GM12801 (cell line): ENCODE measurements around the gene ABCA4.

Experiments used
- TF ChIP-seq, protein P1 (sequence below): IDR thresholded peaks from one replicate; pipeline ENCODE4 v1.5.1; 2011; ENCODE audit warnings: control low read depth; ENCODE audit not compliant: insufficient read length; ENCODE audit errors: extremely low read depth

Gene ABCA4

DNA sequence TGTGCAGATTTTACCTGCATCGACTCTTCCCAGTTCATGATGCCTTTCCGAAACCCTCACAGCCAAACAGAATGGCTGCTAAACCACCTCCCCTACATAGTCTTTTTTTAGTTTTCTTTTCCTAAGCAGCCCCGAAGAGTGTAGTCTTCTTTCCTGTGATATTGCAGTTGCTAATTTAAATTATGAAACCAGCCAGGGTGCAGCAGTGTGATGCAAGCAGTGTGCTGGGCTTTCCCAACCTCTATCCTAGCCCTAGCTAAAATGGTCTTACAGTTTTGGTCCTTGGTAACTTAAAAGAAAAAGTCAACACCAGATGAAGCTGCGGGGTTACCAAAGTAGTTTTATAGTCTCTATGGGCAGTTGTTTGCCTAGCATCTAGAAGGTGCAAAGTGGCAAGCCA is 129.7 kb downstream of the ABCA4 start:
- TF ChIP-seq, protein P1, sequence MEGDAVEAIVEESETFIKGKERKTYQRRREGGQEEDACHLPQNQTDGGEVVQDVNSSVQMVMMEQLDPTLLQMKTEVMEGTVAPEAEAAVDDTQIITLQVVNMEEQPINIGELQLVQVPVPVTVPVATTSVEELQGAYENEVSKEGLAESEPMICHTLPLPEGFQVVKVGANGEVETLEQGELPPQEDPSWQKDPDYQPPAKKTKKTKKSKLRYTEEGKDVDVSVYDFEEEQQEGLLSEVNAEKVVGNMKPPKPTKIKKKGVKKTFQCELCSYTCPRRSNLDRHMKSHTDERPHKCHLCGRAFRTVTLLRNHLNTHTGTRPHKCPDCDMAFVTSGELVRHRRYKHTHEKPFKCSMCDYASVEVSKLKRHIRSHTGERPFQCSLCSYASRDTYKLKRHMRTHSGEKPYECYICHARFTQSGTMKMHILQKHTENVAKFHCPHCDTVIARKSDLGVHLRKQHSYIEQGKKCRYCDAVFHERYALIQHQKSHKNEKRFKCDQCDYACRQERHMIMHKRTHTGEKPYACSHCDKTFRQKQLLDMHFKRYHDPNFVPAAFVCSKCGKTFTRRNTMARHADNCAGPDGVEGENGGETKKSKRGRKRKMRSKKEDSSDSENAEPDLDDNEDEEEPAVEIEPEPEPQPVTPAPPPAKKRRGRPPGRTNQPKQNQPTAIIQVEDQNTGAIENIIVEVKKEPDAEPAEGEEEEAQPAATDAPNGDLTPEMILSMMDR = no peak

GRCh38 chr1:93990010-93990409 is 130.9 kb downstream of the ABCA4 start:
- TF ChIP-seq, protein P1 = no peak

- TF ChIP-seq, protein P1 = no peak
Observed at GRCh38 chr1:93989601-93990000, 131.3 kb downstream of the ABCA4 start.

DNA sequence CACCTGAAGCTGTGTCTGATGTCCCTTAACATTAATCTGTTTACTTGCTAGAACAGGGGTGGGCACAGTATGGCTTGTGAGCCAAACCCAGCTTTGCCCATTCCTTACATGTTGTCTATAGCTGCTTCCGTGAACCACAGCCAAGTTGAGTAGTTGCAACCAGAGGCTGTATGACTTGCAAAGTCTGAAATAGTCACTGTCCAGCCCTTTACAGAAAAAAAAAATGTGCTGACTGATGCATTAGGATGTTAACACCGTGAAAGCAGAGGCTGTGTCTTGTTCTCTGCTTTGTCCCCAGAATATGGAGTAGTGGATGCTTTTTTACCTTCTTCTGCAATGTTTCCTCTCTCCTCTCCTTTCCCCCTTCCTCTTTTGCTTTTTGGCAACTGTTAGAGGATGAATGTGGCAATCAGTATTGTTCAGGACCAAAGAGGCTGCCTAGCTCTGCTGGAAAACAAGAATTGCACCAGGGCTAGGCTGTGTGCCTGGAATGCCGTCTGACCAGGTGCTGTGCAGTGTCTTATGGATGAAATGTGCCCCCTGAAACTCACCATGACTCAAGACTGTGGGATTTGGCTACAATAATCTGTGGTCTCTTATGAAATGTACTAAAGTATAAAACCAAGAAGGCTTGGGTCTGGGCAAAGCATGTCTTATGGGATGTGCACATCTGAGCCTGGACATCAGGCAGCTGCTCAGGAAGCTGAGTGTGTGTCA is 132.2 kb downstream of the ABCA4 start:
- TF ChIP-seq, protein P1 = no peak

DNA sequence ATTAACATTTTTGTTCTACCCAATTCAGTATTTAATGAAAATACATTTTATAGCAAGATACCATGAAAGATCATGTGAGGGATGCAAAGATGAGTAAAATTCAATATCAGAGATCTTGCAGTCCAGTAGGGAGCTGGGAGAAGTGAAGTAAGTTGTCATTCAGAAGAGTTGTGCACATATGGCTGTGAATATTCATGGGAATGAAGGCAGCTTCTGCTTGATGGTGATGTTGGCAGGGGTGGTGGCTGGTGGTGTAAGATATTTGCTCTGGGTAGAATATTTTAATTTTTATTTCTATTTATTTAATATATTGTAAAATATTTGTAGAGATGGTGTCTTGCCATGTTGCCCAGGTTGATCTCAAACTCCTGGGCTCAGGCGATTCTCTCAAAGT is 139.7 kb downstream of the ABCA4 start:
- TF ChIP-seq, protein P1 = no peak

GRCh38 chr1:93980320-93981273 is 140.4 kb downstream of the ABCA4 start:
- TF ChIP-seq, protein P1 = no peak

- TF ChIP-seq, protein P1 = no peak
Observed at GRCh38 chr1:93979718-93980319, 141.1 kb downstream of the ABCA4 start.
